Measurements from ENCODE around the gene CD2BP2. TPM values are rescaled to one million over a fixed set of nuclear protein-coding genes. Genes with fewer than 3 reads are reported as not detected.
"Not testable (repeated sequence)": the region's sequence is repeated elsewhere in the genome, so short reads cannot be mapped to it uniquely, and the experiment has no call there.

Gene CD2BP2
- total RNA-seq, 1 donor from 2014 or later: 58.8 TPM

- no peaks in the 10 kb centered on the region for H3K4me1 ChIP-seq (ENCODE audit: insufficient read depth, low read length)
- no peaks in the 10 kb centered on the region for H4K20me1 ChIP-seq (ENCODE audit: insufficient read depth, low read length)
- H3K79me2 ChIP-seq (ENCODE audit: insufficient read depth, low read length): no peaks in the 10 kb centered on the region
- H3K36me3 Mint-ChIP-seq (ENCODE audit: low read depth, unreplicated experiment): peaks cover 5% of the 10 kb centered on the region
- H3K27me3 ChIP-seq (ENCODE audit: insufficient read depth, low read length): no peaks in the 10 kb centered on the region
- H3K4me3 Mint-ChIP-seq (ENCODE audit: unreplicated experiment): no peak overlapping the region
- H3K4me1 Mint-ChIP-seq (ENCODE audit: low read depth, unreplicated experiment): no peaks in the 10 kb centered on the region
- DNase-seq (ENCODE audit: low read depth) (no peak), FAIRE-seq (no peak)
- peaks cover 3% of the 10 kb centered on the region for H3K9me3 Mint-ChIP-seq (ENCODE audit: unreplicated experiment)
- H3K27ac ChIP-seq (ENCODE audit: low read depth, low read length): no peak overlapping the region
- peaks cover 2% of the 10 kb centered on the region for H3K27me3 Mint-ChIP-seq (ENCODE audit: low read depth, unreplicated experiment)
- no peak overlapping the region for H3K9ac ChIP-seq (ENCODE audit: low read length)
- no peak overlapping the region for H3K4me3 ChIP-seq (ENCODE audit: insufficient read depth, low read depth, low read length)
- H3K9me3 ChIP-seq (ENCODE audit: insufficient read depth, low read depth, low read length): no peaks in the 10 kb centered on the region
- H2AFZ ChIP-seq (ENCODE audit: low read depth, low read length): no peak overlapping the region
- H3K4me2 ChIP-seq (ENCODE audit: low read length): no peak overlapping the region
- H3K27ac Mint-ChIP-seq (ENCODE audit: unreplicated experiment): no peak overlapping the region
- no peaks in the 10 kb centered on the region for H3K36me3 ChIP-seq (ENCODE audit: insufficient read depth, low read length)
- TF ChIP-seq EZH2 (IDR thresholded peaks at IDR 0.05; ENCODE audit: insufficient read depth, low read length): no peak
- TF ChIP-seq CTCF (IDR thresholded peaks at IDR 0.05; ENCODE audit: insufficient read depth, low read depth, low read length): no peak
Measured at GRCh38 chr16:30342751-30343490, 12.2 kb downstream of the CD2BP2 start.

- not testable (repeated sequence) for H3K9me3 Mint-ChIP-seq (ENCODE audit: unreplicated experiment); H3K27ac ChIP-seq (ENCODE audit: low read depth, low read length); H3K4me1 ChIP-seq (ENCODE audit: insufficient read depth, low read length); H3K27ac Mint-ChIP-seq (ENCODE audit: unreplicated experiment); H3K9ac ChIP-seq (ENCODE audit: low read length); FAIRE-seq; H3K27me3 Mint-ChIP-seq (ENCODE audit: low read depth, unreplicated experiment); H3K79me2 ChIP-seq (ENCODE audit: insufficient read depth, low read length); H4K20me1 ChIP-seq (ENCODE audit: insufficient read depth, low read length); H3K9me3 ChIP-seq (ENCODE audit: insufficient read depth, low read depth, low read length); H3K4me1 Mint-ChIP-seq (ENCODE audit: low read depth, unreplicated experiment); H3K27me3 ChIP-seq (ENCODE audit: insufficient read depth, low read length); H3K4me3 Mint-ChIP-seq (ENCODE audit: unreplicated experiment); H3K36me3 Mint-ChIP-seq (ENCODE audit: low read depth, unreplicated experiment); H3K4me3 ChIP-seq (ENCODE audit: insufficient read depth, low read depth, low read length); H3K36me3 ChIP-seq (ENCODE audit: insufficient read depth, low read length); DNase-seq (ENCODE audit: low read depth); H2AFZ ChIP-seq (ENCODE audit: low read depth, low read length); H3K4me2 ChIP-seq (ENCODE audit: low read length)
Measured at GRCh38 chr16:30341971-30342370, 13.1 kb downstream of the CD2BP2 start.

GRCh38 chr16:30340621-30341020 lies 14.5 kb downstream of the CD2BP2 start:
- H3K9ac ChIP-seq (ENCODE audit: low read length): no peak overlapping the region
- Mint-ChIP-seq H3K4me3 (ENCODE audit: unreplicated experiment) (peak overlapping the region; percentile 12), H3K27me3 (ENCODE audit: low read depth, unreplicated experiment) (peaks cover 2% of the 10 kb centered on the region), H3K36me3 (ENCODE audit: low read depth, unreplicated experiment) (peaks cover 5% of the 10 kb centered on the region), H3K4me1 (ENCODE audit: low read depth, unreplicated experiment) (peaks cover 4% of the 10 kb centered on the region), H3K27ac (ENCODE audit: unreplicated experiment) (no peak overlapping the region), H3K9me3 (ENCODE audit: unreplicated experiment) (peaks cover 3% of the 10 kb centered on the region)
- H3K4me2 ChIP-seq (ENCODE audit: low read length): no peak overlapping the region
- H3K36me3 ChIP-seq (ENCODE audit: insufficient read depth, low read length): no peaks in the 10 kb centered on the region
- TF ChIP-seq CTCF (IDR thresholded peaks at IDR 0.05; ENCODE audit: insufficient read depth, low read depth, low read length): no peak
- TF ChIP-seq EZH2 (IDR thresholded peaks at IDR 0.05; ENCODE audit: insufficient read depth, low read length): no peak
- no peak for FAIRE-seq
- H3K27me3 ChIP-seq (ENCODE audit: insufficient read depth, low read length): no peaks in the 10 kb centered on the region
- H2AFZ ChIP-seq (ENCODE audit: low read depth, low read length): no peak overlapping the region
- H3K79me2 ChIP-seq (ENCODE audit: insufficient read depth, low read length): no peaks in the 10 kb centered on the region
- no peaks in the 10 kb centered on the region for H4K20me1 ChIP-seq (ENCODE audit: insufficient read depth, low read length)
- DNase-seq (ENCODE audit: low read depth): no peak
- H3K4me1 ChIP-seq (ENCODE audit: insufficient read depth, low read length): peaks cover 6% of the 10 kb centered on the region
- H3K4me3 ChIP-seq (ENCODE audit: insufficient read depth, low read depth, low read length): no peak overlapping the region
- no peak overlapping the region for H3K27ac ChIP-seq (ENCODE audit: low read depth, low read length)
- no peaks in the 10 kb centered on the region for H3K9me3 ChIP-seq (ENCODE audit: insufficient read depth, low read depth, low read length)

- H3K79me2 ChIP-seq (ENCODE audit: insufficient read depth, low read length); H3K4me1 Mint-ChIP-seq (ENCODE audit: low read depth, unreplicated experiment); H3K9me3 ChIP-seq (ENCODE audit: insufficient read depth, low read depth, low read length); H3K27ac ChIP-seq (ENCODE audit: low read depth, low read length); H3K9ac ChIP-seq (ENCODE audit: low read length); H3K27me3 ChIP-seq (ENCODE audit: insufficient read depth, low read length); H3K36me3 Mint-ChIP-seq (ENCODE audit: low read depth, unreplicated experiment); H3K9me3 Mint-ChIP-seq (ENCODE audit: unreplicated experiment); H3K4me3 Mint-ChIP-seq (ENCODE audit: unreplicated experiment); H3K27ac Mint-ChIP-seq (ENCODE audit: unreplicated experiment); H4K20me1 ChIP-seq (ENCODE audit: insufficient read depth, low read length); H3K4me2 ChIP-seq (ENCODE audit: low read length); H2AFZ ChIP-seq (ENCODE audit: low read depth, low read length); H3K4me3 ChIP-seq (ENCODE audit: insufficient read depth, low read depth, low read length); DNase-seq (ENCODE audit: low read depth); H3K27me3 Mint-ChIP-seq (ENCODE audit: low read depth, unreplicated experiment); FAIRE-seq; H3K36me3 ChIP-seq (ENCODE audit: insufficient read depth, low read length); H3K4me1 ChIP-seq (ENCODE audit: insufficient read depth, low read length): not testable (repeated sequence)
Measured at GRCh38 chr16:30338715-30339114, 16.4 kb downstream of the CD2BP2 start.

GRCh38 chr16:30337964-30338357 lies 17.1 kb downstream of the CD2BP2 start:
- not testable (repeated sequence) for H3K36me3 Mint-ChIP-seq (ENCODE audit: low read depth, unreplicated experiment); H2AFZ ChIP-seq (ENCODE audit: low read depth, low read length); H3K9me3 ChIP-seq (ENCODE audit: insufficient read depth, low read depth, low read length); H3K27ac ChIP-seq (ENCODE audit: low read depth, low read length); H3K4me1 ChIP-seq (ENCODE audit: insufficient read depth, low read length); H3K27me3 Mint-ChIP-seq (ENCODE audit: low read depth, unreplicated experiment); H3K4me1 Mint-ChIP-seq (ENCODE audit: low read depth, unreplicated experiment); H3K4me2 ChIP-seq (ENCODE audit: low read length); DNase-seq (ENCODE audit: low read depth); H3K9me3 Mint-ChIP-seq (ENCODE audit: unreplicated experiment); H3K36me3 ChIP-seq (ENCODE audit: insufficient read depth, low read length); H3K27me3 ChIP-seq (ENCODE audit: insufficient read depth, low read length); H3K79me2 ChIP-seq (ENCODE audit: insufficient read depth, low read length); H3K27ac Mint-ChIP-seq (ENCODE audit: unreplicated experiment); H3K4me3 ChIP-seq (ENCODE audit: insufficient read depth, low read depth, low read length); H4K20me1 ChIP-seq (ENCODE audit: insufficient read depth, low read length); H3K4me3 Mint-ChIP-seq (ENCODE audit: unreplicated experiment); H3K9ac ChIP-seq (ENCODE audit: low read length); FAIRE-seq
